Measurements from ENCODE around the gene UVRAG. TPM values are rescaled to one million over a fixed set of nuclear protein-coding genes. Genes with fewer than 3 reads are reported as not detected.

UVRAG gene
- total and polyA plus RNA-seq, 2 of the 4 experiments (the other 2 are of a cell fraction) = 5.6 to 10.9 TPM

GRCh38 chr11:75812542-75813040 is 2.4 kb upstream of the UVRAG start:
- Histone ChIP-seq H3K27me3 (ENCODE audit: control insufficient read depth, insufficient read depth, low read length) (peaks cover 7% of the 10 kb centered on the region; the same call in 1 of the 2 replicates), H3K79me1 (ENCODE audit: low read depth in 1 of 2, low read length in 2 of 2) (peaks cover 18 to 23% of the 10 kb centered on the region in 2 experiments; a peak in 3 of 4 replicates), H3K23ac (ENCODE audit: low read depth, low read length) (no peak overlapping the region), H4K5ac (ENCODE audit: low read depth, low read length) (no peak overlapping the region), H4K20me1 (ENCODE audit: insufficient read depth, low read length) (peaks cover 8% of the 10 kb centered on the region; the same call in 1 of the 2 replicates), H2BK20ac (ENCODE audit: low read depth, low read length) (no peak overlapping the region), H3K9me3 (ENCODE audit: control insufficient read depth, insufficient read depth, low read length) (no peaks in the 10 kb centered on the region), H3K18ac (ENCODE audit: low read depth, low read length) (no peak overlapping the region), H2BK15ac (ENCODE audit: low read depth, low read length) (no peak overlapping the region), H3K27ac (ENCODE audit: insufficient read depth, low read length) (no peak overlapping the region), H3K4me2 (ENCODE audit: low read depth, low read length) (no peak overlapping the region), H3K4me1 (ENCODE audit: control insufficient read depth, insufficient read depth, low read length) (peaks cover 8% of the 10 kb centered on the region), H3K56ac (ENCODE audit: extremely low read depth, insufficient read depth, low read length) (no peak overlapping the region), H4K8ac (ENCODE audit: low read depth in 2 of 2, low read length in 2 of 2) (no peak overlapping the region), H2BK120ac (ENCODE audit: low read depth, low read length) (no peak overlapping the region), H2AK9ac (replicated peaks; ENCODE audit: low read depth, low read length, poor library complexity) (no peak overlapping the region), H2BK5ac (ENCODE audit: low read depth, low read length, poor library complexity, severe bottlenecking) (no peak overlapping the region), H2AFZ (replicated peaks; ENCODE audit: low read length, poor library complexity) (no peak overlapping the region), H3K4ac (ENCODE audit: low read depth, low read length) (no peak overlapping the region), H4K91ac (ENCODE audit: insufficient read depth, low read depth, low read length) (no peak overlapping the region), H3K14ac (replicated peaks; ENCODE audit: low read depth, low read length) (no peak overlapping the region), H3K36me3 (ENCODE audit: control insufficient read depth, insufficient read depth, low read length) (no peaks in the 10 kb centered on the region), H3K4me3 (ENCODE audit: insufficient read depth, low read depth, low read length) (no peak overlapping the region), H3K9ac (ENCODE audit: low read depth, low read length) (no peak overlapping the region), H2AK5ac (ENCODE audit: low read depth, low read length) (no peak overlapping the region), H3K9me1 (ENCODE audit: insufficient read depth, low read length) (no peaks in the 10 kb centered on the region)
- CTCF ChIA-PET = interaction anchor here (0.9 to 2.3 kb wide), 2 partner anchors 9 to 55 kb away, joined by 3 to 6 read pairs; no protein-coding TSS in a partner anchor
- no peak for ATAC-seq (ENCODE audit: low read depth)
- WGBS, 2 experiments (ENCODE audit: extremely low coverage in 2 of 2, insufficient read length in 1 of 2) = no CpG with 5 or more reads among the region's 2 CpGs
- no TSS peak for BruUV-seq (replicated peaks)
- intact Hi-C loops (cut with micrococcal nuclease) = no loop called here
- in situ Hi-C loops (cut with MboI; ENCODE audit: low sequenced_read_pairs) = no loop called here
- POLR2A ChIA-PET (ENCODE audit: unreplicated experiment) = no interaction called here
- no peak for DNase-seq
- no peak for TF ChIP-seq POLR2A (IDR thresholded peaks at IDR 0.05; ENCODE audit: low read depth, low read length)
- no peak for TF ChIP-seq CEBPB (IDR thresholded peaks at IDR 0.05; ENCODE audit: low read depth, low read length)
- TF ChIP-seq, protein P1, sequence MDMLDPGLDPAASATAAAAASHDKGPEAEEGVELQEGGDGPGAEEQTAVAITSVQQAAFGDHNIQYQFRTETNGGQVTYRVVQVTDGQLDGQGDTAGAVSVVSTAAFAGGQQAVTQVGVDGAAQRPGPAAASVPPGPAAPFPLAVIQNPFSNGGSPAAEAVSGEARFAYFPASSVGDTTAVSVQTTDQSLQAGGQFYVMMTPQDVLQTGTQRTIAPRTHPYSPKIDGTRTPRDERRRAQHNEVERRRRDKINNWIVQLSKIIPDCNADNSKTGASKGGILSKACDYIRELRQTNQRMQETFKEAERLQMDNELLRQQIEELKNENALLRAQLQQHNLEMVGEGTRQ (IDR thresholded peaks at IDR 0.05; ENCODE audit: low read depth, low read length) = no peak
- dilution Hi-C loops (cut with HindIII; ENCODE audit: low sequenced_read_pairs, unreplicated experiment) = no loop called here

Data from IMR-90 (cell line).